Neuronal stem cell (in vitro differentiated cells): ENCODE data around the gene ELMO1.

Experiments
- DNase-seq: peaks from one replicate; pipeline ENCODE4 v3.0.0-alpha.2; 2013; ENCODE audit warnings: low spot score
- H2AFZ ChIP-seq: one replicate; pipeline ENCODE4 v1.6.1; 2013; ENCODE audit warnings: mild to moderate bottlenecking, low read length, inconsistent platforms
- H2AK5ac ChIP-seq: 2 replicates; pipeline ENCODE4 v1.6.1; 2013; ENCODE audit warnings: low read depth, mild to moderate bottlenecking, inconsistent platforms, low read length, moderate library complexity, mixed read lengths
- H2BK120ac ChIP-seq: 2 replicates; pipeline ENCODE4 v1.6.1; 2013; ENCODE audit warnings: low read depth, mild to moderate bottlenecking, inconsistent platforms, low read length, moderate library complexity, mixed read lengths
- H2BK12ac ChIP-seq: one replicate; pipeline ENCODE4 v1.6.1; 2013; ENCODE audit warnings: low read length, inconsistent platforms
- H2BK15ac ChIP-seq: 2 replicates; pipeline ENCODE4 v1.6.1; 2013; ENCODE audit warnings: mild to moderate bottlenecking, low read length, inconsistent platforms, mixed read lengths
- H2BK5ac ChIP-seq: one replicate; pipeline ENCODE4 v1.6.1; 2013; ENCODE audit warnings: inconsistent platforms, mild to moderate bottlenecking, low read length, moderate library complexity
- H3K14ac ChIP-seq: one replicate; pipeline ENCODE4 v1.6.1; 2013; ENCODE audit warnings: low read length, inconsistent platforms
- H3K18ac ChIP-seq: 2 replicates; pipeline ENCODE4 v1.6.1; 2013; ENCODE audit warnings: low read length, inconsistent platforms
- H3K23ac ChIP-seq: 2 replicates; pipeline ENCODE4 v1.6.1; 2013; ENCODE audit warnings: low read depth, mild to moderate bottlenecking, mixed read lengths, low read length, inconsistent platforms; ENCODE audit not compliant: poor library complexity
- H3K27ac ChIP-seq: replicated peaks from 3 replicates; pipeline ENCODE4 v1.5.1; 2013; ENCODE audit warnings: low read length, inconsistent platforms
- H3K27me3 ChIP-seq, 3 experiments: 2 replicates each; pipeline ENCODE4 v1.6.1; 2013; ENCODE audit warnings: low read length in 3 of 3, mild to moderate bottlenecking in 2 of 3, inconsistent platforms in 1 of 3, low read depth in 1 of 3, mixed read lengths in 1 of 3, moderate library complexity in 1 of 3; ENCODE audit not compliant: control insufficient read depth in 3 of 3, insufficient read depth in 3 of 3
- H3K36me3 ChIP-seq, 2 donors: replicated peaks in 1 of 2; 2 replicates each; pipeline ENCODE4 v1.6.1; 2013; ENCODE audit warnings: low read length in 2 of 2; ENCODE audit not compliant: control insufficient read depth in 2 of 2, insufficient read depth in 2 of 2
- H3K4ac ChIP-seq: 2 replicates; pipeline ENCODE4 v1.6.1; 2013; ENCODE audit warnings: inconsistent platforms, mild to moderate bottlenecking, low read length, moderate library complexity
- H3K4me1 ChIP-seq, 2 donors: 1 replicate in 1 of 2; 2 replicates in 1 of 2; pipeline ENCODE4 v1.6.1; 2013; ENCODE audit warnings: low read length in 2 of 2, low read depth in 1 of 2; ENCODE audit not compliant: control insufficient read depth in 2 of 2, insufficient read depth in 1 of 2
- H3K4me2 ChIP-seq: one replicate; pipeline ENCODE4 v1.6.1; 2013; ENCODE audit warnings: mild to moderate bottlenecking, low read length, inconsistent platforms; ENCODE audit not compliant: insufficient read depth, poor library complexity, severe bottlenecking
- H3K4me3 ChIP-seq, 2 donors: 2 replicates each; pipeline ENCODE4 v1.5.1; 2013; ENCODE audit warnings: low read length in 2 of 2, mild to moderate bottlenecking in 2 of 2, inconsistent platforms in 1 of 2, moderate library complexity in 1 of 2
- H3K79me1 ChIP-seq: one replicate; pipeline ENCODE4 v1.6.1; 2013; ENCODE audit warnings: low read depth, mild to moderate bottlenecking, inconsistent platforms, low read length, moderate library complexity
- H3K9ac ChIP-seq: one replicate; pipeline ENCODE4 v1.6.1; 2013; ENCODE audit warnings: mild to moderate bottlenecking, low read depth, low read length, inconsistent platforms; ENCODE audit not compliant: poor library complexity
- H3K9me3 ChIP-seq, 2 donors: replicated peaks in 1 of 2; 2 replicates each; pipeline versions ENCODE3 to v1.6.1; 2013; ENCODE audit warnings: low read length in 2 of 2, mild to moderate bottlenecking in 2 of 2, inconsistent platforms in 1 of 2, low read depth in 1 of 2, mixed read lengths in 1 of 2, moderate library complexity in 1 of 2; ENCODE audit not compliant: control insufficient read depth in 2 of 2, insufficient read depth in 1 of 2
- H4K8ac ChIP-seq: one replicate; pipeline ENCODE4 v1.6.1; 2013; ENCODE audit warnings: low read depth, mild to moderate bottlenecking, inconsistent platforms, low read length, moderate library complexity
- H4K91ac ChIP-seq: one replicate; pipeline ENCODE4 v1.6.1; 2013; ENCODE audit warnings: low read length, low read depth, mild to moderate bottlenecking, inconsistent platforms; ENCODE audit not compliant: poor library complexity
- WGBS, 2 donors: extraction: QIAGEN DNeasy Blood & Tissue Kit; methylation state at CpG; one replicate each; pipeline ENCODE4 v1.1.7; 2013; ENCODE audit warnings: missing lambda C conversion rate in 2 of 2, mixed read lengths in 1 of 2; ENCODE audit not compliant: insufficient read length in 2 of 2, insufficient replicate concordance in 1 of 2; ENCODE audit errors: extremely low coverage in 2 of 2; 5-methylcytosine and 5-hydroxymethylcytosine counted together

The ELMO1 gene

DNA sequence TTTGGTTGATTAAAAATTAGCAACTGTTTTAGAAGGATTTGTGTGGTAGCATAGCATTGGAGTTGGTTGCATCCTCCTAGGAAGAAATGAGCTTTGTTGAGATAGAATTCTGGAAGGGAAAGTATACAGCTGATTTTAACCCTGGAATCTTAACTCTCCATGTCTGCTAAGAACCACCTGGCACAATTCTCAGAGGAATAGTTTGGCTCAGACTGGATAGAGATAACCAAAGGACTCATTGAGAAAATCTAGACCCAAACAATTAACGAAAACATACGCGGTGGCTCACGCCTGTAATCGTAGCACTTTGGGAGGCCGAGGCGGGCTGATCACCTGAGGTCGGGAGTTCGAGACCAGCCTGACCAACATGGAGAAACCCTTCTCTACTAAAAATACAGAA lies 625.3 kb downstream of the ELMO1 start:
- WGBS, 2 donors = no CpG with 5 or more reads among the region's 9 CpGs

DNA sequence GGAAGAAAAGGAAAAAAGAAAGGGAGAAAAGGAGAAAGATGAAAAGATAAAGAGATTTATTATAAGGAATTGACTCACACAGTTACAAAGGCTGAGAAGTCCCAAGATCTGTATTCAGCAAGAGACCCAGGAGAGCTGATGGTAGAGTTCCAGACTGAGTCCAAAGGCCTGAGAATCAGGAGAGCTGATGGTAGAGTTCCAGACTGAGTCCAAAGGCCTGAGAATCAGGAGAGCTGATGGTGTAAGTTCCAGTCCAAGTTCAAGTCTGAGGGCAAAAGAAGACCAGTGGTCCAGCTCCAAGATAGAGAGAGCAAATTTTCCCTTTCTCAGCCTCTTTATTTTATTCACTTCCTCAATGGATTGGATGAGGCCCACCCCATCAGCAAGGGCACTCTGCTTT lies 627.0 kb downstream of the ELMO1 start:
- no peak overlapping the region for H3K4ac ChIP-seq

More for the DNA sequence above, 625.3 kb downstream of the ELMO1 start:
- Histone ChIP-seq H2BK120ac (no peak overlapping the region), H4K8ac (no peak overlapping the region), H2BK5ac (no peak overlapping the region), H3K23ac (no peak overlapping the region), H3K9ac (no peak overlapping the region), H3K4ac (no peak overlapping the region), H2BK12ac (no peak overlapping the region), H3K27me3 (no peaks in the 10 kb centered on the region), H2AK5ac (no peak overlapping the region), H3K4me3 (no peak overlapping the region), H3K9me3 (no peaks in the 10 kb centered on the region), H3K79me1 (no peaks in the 10 kb centered on the region), H3K14ac (no peak overlapping the region), H3K36me3 (no peaks in the 10 kb centered on the region), H3K4me2 (no peak overlapping the region), H2AFZ (no peak overlapping the region), H4K91ac (no peak overlapping the region), H2BK15ac (no peak overlapping the region), H3K18ac (no peak overlapping the region), H3K4me1 (no peaks in the 10 kb centered on the region), H3K27ac (no peak overlapping the region)
- DNase-seq = no peak

DNA sequence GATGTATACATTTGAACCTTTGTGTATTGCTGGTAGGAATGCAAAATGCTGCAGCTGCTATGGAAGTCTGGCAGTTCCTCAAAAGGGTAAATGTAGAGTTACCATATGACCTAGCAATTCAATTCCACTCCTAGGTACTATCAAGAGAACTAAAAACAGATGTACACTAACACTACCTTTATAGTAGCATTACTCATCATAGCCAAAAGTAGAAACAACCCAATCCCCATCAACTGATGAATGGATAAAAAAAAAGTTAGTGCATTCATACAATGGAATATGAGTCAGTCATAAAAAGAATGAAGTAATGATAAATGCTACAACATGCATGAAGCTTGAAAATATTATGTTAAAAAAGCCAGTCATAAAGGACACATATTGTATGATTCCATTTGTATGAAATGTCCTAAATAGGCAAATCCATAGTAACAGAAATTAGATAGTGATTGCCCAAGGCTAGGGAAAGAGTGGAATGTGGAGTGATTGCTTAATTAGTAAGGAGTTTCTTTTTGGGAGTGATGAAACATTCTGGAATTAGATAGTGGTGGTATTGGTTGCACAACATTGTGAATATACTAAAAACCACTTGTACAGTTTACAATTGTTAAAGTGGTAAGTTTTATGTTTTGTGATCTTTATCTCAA lies 628.0 kb downstream of the ELMO1 start:
- Histone ChIP-seq H3K4me2 (no peak overlapping the region), H3K4ac (no peak overlapping the region), H4K91ac (no peak overlapping the region)

More for the DNA sequence above, 627.0 kb downstream of the ELMO1 start:
- Histone ChIP-seq H2BK120ac (no peak overlapping the region), H3K27me3 (no peaks in the 10 kb centered on the region), H3K4me3 (no peak overlapping the region), H3K18ac (no peak overlapping the region), H4K91ac (no peak overlapping the region), H3K23ac (no peak overlapping the region), H2BK15ac (no peak overlapping the region), H3K9me3 (no peaks in the 10 kb centered on the region), H3K4me2 (no peak overlapping the region), H2AK5ac (no peak overlapping the region), H3K9ac (no peak overlapping the region), H3K27ac (no peak overlapping the region), H3K4me1 (no peaks in the 10 kb centered on the region), H3K79me1 (no peaks in the 10 kb centered on the region), H2BK12ac (no peak overlapping the region), H2BK5ac (no peak overlapping the region), H3K36me3 (no peaks in the 10 kb centered on the region), H2AFZ (no peak overlapping the region), H3K14ac (no peak overlapping the region), H4K8ac (no peak overlapping the region)
- DNase-seq = no peak

DNA sequence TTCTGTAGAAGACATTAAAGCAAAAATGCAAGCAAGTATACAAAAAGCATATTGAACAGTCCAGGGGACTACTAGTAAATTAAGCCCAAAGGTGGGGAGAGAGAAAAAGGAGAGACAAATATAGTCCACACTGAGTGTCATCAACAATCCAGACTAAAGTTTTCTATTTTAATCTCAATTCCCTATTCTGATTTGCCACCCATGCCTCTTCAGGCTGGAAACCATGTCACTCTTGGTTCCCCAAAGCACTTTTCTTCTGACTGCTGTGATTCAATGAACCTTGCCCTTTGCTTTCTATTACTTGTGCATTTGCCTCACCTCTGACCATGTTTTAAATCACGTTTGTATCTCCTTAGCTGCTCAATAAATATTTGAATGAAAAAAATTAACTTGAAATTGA lies 629.0 kb downstream of the ELMO1 start:
- Histone ChIP-seq H3K23ac (no peak overlapping the region), H2BK12ac (no peak overlapping the region), H2AFZ (no peak overlapping the region), H4K8ac (no peak overlapping the region), H2AK5ac (no peak overlapping the region), H3K4me3 (no peak overlapping the region), H2BK15ac (no peak overlapping the region), H3K4ac (no peak overlapping the region), H3K14ac (no peak overlapping the region), H3K4me2 (no peak overlapping the region), H3K27me3 (no peaks in the 10 kb centered on the region), H2BK120ac (no peak overlapping the region), H3K9me3 (no peaks in the 10 kb centered on the region), H3K4me1 (no peaks in the 10 kb centered on the region), H3K27ac (no peak overlapping the region), H3K36me3 (no peaks in the 10 kb centered on the region), H3K9ac (no peak overlapping the region), H3K18ac (no peak overlapping the region), H4K91ac (no peak overlapping the region), H2BK5ac (no peak overlapping the region), H3K79me1 (no peaks in the 10 kb centered on the region)
- DNase-seq = no peak
- no CpG with 5 or more reads among the region's 1 CpG for WGBS, 2 donors

More for the DNA sequence above, 628.0 kb downstream of the ELMO1 start:
- Histone ChIP-seq H3K79me1 (no peaks in the 10 kb centered on the region), H3K4me3 (no peak overlapping the region), H3K9ac (no peak overlapping the region), H3K18ac (no peak overlapping the region), H2AK5ac (no peak overlapping the region), H2BK5ac (no peak overlapping the region), H4K8ac (no peak overlapping the region), H3K36me3 (no peaks in the 10 kb centered on the region), H3K14ac (no peak overlapping the region), H3K27ac (no peak overlapping the region), H3K4me1 (no peaks in the 10 kb centered on the region), H2AFZ (no peak overlapping the region), H2BK15ac (no peak overlapping the region), H3K9me3 (no peaks in the 10 kb centered on the region), H2BK120ac (no peak overlapping the region), H3K27me3 (no peaks in the 10 kb centered on the region), H2BK12ac (no peak overlapping the region), H3K23ac (no peak overlapping the region)
- DNase-seq = no peak
